Breast epithelium (tissue), 3 donors: ENCODE measurements around the gene CCDC188.

ENCODE experiments used
- CTCF ChIP-seq, 3 donors: fragments of 450-650 bp; IDR thresholded peaks; one replicate each; pipeline ENCODE4 v1.5.1; 2016 to 2017; ENCODE audit warnings: antibody characterized with exemption in 3 of 3, mild to moderate bottlenecking in 3 of 3, moderate library complexity in 3 of 3
- POLR2A ChIP-seq: fragments of 450-650 bp; IDR thresholded peaks from one replicate; pipeline ENCODE4 v1.6.1; 2016; ENCODE audit warnings: antibody characterized with exemption, mild to moderate bottlenecking, moderate library complexity
- POLR2AphosphoS5 ChIP-seq, 3 donors: sonication (generic); formaldehyde crosslinking; IDR thresholded peaks; one replicate each; pipeline ENCODE4 v1.6.1; 2017; ENCODE audit warnings: antibody characterized with exemption in 3 of 3

DNA sequence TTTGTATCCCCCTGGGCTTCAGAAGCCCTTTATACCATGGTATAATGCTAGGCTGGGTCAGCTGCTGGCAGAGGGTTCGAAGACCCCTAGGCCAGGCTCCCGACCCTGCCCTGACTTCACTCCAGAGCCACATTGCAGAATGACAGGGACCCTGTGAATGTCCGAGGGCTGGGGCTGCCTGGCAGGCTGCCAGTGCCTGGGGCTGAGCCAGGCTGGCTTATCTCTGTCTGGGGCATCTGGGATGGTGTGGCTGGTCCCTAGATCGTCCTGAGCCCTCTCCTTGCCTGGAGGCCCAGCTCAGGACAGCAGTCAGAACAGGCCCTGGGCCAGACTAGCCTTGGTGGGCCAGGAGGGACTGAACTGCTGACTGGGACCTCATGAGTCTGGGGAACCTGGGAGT, 15.6 kb downstream of the CCDC188 start:
- no peak for TF ChIP-seq CTCF (IDR thresholded peaks at IDR 0.05)
- TF ChIP-seq POLR2AphosphoS5 (IDR thresholded peaks at IDR 0.05), result no peak
- TF ChIP-seq POLR2A, result no peak
